ENCODE data around the gene RPN1. TPM values are rescaled to one million over a fixed set of nuclear protein-coding genes. Genes with fewer than 3 reads are reported as not detected.

RPN1 gene
- total and polyA plus RNA-seq, 4 donors = 146 to 318 (median 223) TPM

DNA sequence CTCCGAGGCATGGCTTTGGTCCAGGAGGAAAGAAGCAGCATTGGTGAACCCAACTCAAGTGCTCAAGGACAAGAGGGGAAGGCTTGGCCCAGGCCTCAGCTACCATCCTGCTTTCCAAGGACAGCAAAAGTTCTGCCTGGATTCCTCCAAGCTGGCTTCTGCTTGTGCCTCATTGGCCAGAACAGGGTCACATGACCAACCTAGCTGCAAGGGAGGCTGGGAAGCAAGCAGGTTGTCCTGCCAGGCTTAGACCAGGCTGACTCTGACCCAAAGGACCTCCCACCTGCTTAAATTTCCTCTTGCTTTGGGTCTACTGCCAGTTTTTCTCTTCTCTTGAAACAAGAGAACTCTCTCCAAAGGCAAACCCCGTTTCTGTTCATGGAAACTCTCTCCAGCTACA lies 70.7 kb downstream of the RPN1 start:
- Histone ChIP-seq H3K4me1 (ENCODE audit: control insufficient read depth in 5 of 5, insufficient read depth in 5 of 5, low read length in 5 of 5) (peaks cover 0 to 8% (median 0%) of the 10 kb centered on the region in 5 donors), H3K36me3 (ENCODE audit: control insufficient read depth in 4 of 4, insufficient read depth in 4 of 4, low read length in 4 of 4) (no peaks in the 10 kb centered on the region), H3K4me3 (no peak overlapping the region), H3K27me3 (ENCODE audit: control insufficient read depth in 3 of 3, insufficient read depth in 3 of 3, low read length in 2 of 3) (no peaks in the 10 kb centered on the region), H3K9ac (ENCODE audit: insufficient read depth in 1 of 2, low read length in 2 of 2) (no peak overlapping the region), H3K27ac (ENCODE audit: low read depth in 1 of 2, low read length in 1 of 2) (no peak overlapping the region), H3K9me3 (ENCODE audit: control insufficient read depth in 4 of 4, insufficient read depth in 3 of 4, low read length in 3 of 4) (peaks cover 0 to 7% (median 2%) of the 10 kb centered on the region in 4 donors)
- ATAC-seq (ENCODE audit: insufficient read depth, low FRiP score) = no peak
- TF ChIP-seq, protein P1, sequence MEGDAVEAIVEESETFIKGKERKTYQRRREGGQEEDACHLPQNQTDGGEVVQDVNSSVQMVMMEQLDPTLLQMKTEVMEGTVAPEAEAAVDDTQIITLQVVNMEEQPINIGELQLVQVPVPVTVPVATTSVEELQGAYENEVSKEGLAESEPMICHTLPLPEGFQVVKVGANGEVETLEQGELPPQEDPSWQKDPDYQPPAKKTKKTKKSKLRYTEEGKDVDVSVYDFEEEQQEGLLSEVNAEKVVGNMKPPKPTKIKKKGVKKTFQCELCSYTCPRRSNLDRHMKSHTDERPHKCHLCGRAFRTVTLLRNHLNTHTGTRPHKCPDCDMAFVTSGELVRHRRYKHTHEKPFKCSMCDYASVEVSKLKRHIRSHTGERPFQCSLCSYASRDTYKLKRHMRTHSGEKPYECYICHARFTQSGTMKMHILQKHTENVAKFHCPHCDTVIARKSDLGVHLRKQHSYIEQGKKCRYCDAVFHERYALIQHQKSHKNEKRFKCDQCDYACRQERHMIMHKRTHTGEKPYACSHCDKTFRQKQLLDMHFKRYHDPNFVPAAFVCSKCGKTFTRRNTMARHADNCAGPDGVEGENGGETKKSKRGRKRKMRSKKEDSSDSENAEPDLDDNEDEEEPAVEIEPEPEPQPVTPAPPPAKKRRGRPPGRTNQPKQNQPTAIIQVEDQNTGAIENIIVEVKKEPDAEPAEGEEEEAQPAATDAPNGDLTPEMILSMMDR (IDR thresholded peaks at IDR 0.05; ENCODE audit: control extremely low read depth, extremely low read depth) = no peak
- no peak for DNase-seq
- 84 to 97% methylated on average over 2 of the region's 2 CpGs for WGBS, 2 donors

DNA sequence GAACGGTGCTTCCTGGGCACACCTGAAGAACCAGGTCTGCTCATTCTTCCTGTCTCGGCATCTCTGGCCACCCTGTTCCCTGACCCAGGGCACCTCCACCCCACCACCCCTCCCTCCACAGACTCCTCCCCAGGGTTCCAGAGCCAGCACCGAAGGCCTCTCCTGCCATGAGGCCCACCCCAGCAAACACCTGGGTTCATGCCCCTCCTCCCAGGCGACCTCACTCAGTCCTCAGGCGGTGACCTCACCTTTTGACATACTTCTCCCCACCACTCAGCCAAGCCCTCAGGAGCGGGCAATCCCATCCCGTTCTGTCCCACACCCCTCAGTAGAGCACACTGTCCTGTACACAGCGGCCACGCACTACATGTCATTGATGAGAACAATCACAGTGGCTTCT lies 72.3 kb downstream of the RPN1 start:
- no peak overlapping the region for H3K4me3 ChIP-seq
- no peak for DNase-seq
- H3K27ac ChIP-seq (ENCODE audit: low read depth in 1 of 2, low read length in 1 of 2) = no peak overlapping the region
- H3K27me3 ChIP-seq (ENCODE audit: control insufficient read depth in 3 of 3, insufficient read depth in 3 of 3, low read length in 2 of 3) = peaks cover 0 to under 1% (median 0%) of the 10 kb centered on the region in 3 donors
- ATAC-seq (ENCODE audit: insufficient read depth, low FRiP score) = no peak
- WGBS, 2 donors = 85 to 94% methylated on average over 9 of the region's 9 CpGs
- TF ChIP-seq, protein P1 (IDR thresholded peaks at IDR 0.05; ENCODE audit: control extremely low read depth, extremely low read depth) = no peak
- H3K9ac ChIP-seq (ENCODE audit: insufficient read depth in 1 of 2, low read length in 2 of 2) = no peak overlapping the region
- H3K36me3 ChIP-seq (ENCODE audit: control insufficient read depth in 4 of 4, insufficient read depth in 4 of 4, low read length in 4 of 4) = no peaks in the 10 kb centered on the region
- H3K9me3 ChIP-seq (ENCODE audit: control insufficient read depth in 4 of 4, insufficient read depth in 3 of 4, low read length in 3 of 4) = peaks cover 0 to 5% (median 2%) of the 10 kb centered on the region in 4 donors
- H3K4me1 ChIP-seq (ENCODE audit: control insufficient read depth in 5 of 5, insufficient read depth in 5 of 5, low read length in 5 of 5) = peaks cover 0 to 5% (median 0%) of the 10 kb centered on the region in 5 donors

DNA sequence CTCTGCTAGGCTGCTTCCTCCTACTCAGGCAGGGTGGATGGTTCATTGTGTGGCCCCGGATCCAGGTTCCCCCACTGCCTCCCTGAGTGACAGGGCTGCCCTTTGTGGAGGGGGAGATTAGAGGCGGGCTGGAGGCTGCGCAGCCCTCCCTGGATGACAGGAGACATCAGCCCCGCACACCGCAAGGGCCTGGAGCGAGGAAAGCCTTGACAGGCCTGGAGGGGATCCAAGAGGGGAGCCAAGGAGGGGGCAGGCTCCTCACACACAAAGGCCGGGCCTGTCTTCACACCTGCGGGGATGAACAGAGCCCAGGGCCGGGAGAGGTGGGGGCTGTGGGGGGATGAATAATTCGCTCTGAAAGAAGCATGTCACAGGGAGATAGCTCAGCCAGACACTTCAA lies 72.9 kb downstream of the RPN1 start:
- Histone ChIP-seq H3K9ac (ENCODE audit: insufficient read depth in 1 of 2, low read length in 2 of 2) (no peak overlapping the region), H3K27me3 (ENCODE audit: control insufficient read depth in 3 of 3, insufficient read depth in 3 of 3, low read length in 2 of 3) (peaks cover 0 to 3% (median 0%) of the 10 kb centered on the region in 3 donors), H3K4me1 (ENCODE audit: control insufficient read depth in 5 of 5, insufficient read depth in 5 of 5, low read length in 5 of 5) (peaks cover 0 to 5% (median 0%) of the 10 kb centered on the region in 5 donors), H3K9me3 (ENCODE audit: control insufficient read depth in 4 of 4, insufficient read depth in 3 of 4, low read length in 3 of 4) (peaks cover 0 to 5% (median 2%) of the 10 kb centered on the region in 4 donors), H3K4me3 (no peak overlapping the region), H3K36me3 (ENCODE audit: control insufficient read depth in 4 of 4, insufficient read depth in 4 of 4, low read length in 4 of 4) (no peaks in the 10 kb centered on the region), H3K27ac (ENCODE audit: low read depth in 1 of 2, low read length in 1 of 2) (no peak overlapping the region)
- ATAC-seq (ENCODE audit: insufficient read depth, low FRiP score) (no peak), DNase-seq (no peak)
- 79 to 89% methylated on average over 10 of the region's 10 CpGs for WGBS, 2 donors
- TF ChIP-seq, protein P1 (IDR thresholded peaks at IDR 0.05; ENCODE audit: control extremely low read depth, extremely low read depth) = no peak

DNA sequence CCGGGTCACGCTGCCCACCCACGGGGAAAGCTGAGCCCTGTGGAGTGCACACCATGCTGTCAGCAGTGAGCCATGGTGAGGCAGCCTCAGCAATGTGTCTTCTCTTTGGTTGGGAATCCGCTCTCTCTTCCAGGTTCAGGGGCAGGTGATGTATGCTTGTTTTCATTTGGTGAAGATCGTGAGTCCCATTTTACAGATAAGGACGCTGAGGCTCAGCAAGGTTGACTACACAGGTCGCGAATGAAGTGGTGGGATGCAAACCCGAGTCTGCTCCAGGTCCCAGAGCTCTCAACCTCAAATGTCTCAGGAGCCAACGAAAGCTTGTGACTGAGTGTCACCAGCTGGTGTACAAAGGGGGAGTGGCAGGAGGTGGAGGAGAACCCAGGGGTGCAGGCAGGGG lies 74.3 kb downstream of the RPN1 start:
- no peak for DNase-seq
- H3K36me3 ChIP-seq (ENCODE audit: control insufficient read depth in 4 of 4, insufficient read depth in 4 of 4, low read length in 4 of 4) = no peaks in the 10 kb centered on the region
- ATAC-seq (ENCODE audit: insufficient read depth, low FRiP score) = no peak
- no peak overlapping the region for H3K27ac ChIP-seq (ENCODE audit: low read depth in 1 of 2, low read length in 1 of 2)
- peaks cover 0 to 5% (median 2%) of the 10 kb centered on the region in 4 donors for H3K9me3 ChIP-seq (ENCODE audit: control insufficient read depth in 4 of 4, insufficient read depth in 3 of 4, low read length in 3 of 4)
- no peak overlapping the region for H3K9ac ChIP-seq (ENCODE audit: insufficient read depth in 1 of 2, low read length in 2 of 2)
- no peak overlapping the region for H3K4me3 ChIP-seq
- TF ChIP-seq, protein P1 (IDR thresholded peaks at IDR 0.05; ENCODE audit: control extremely low read depth, extremely low read depth) = no peak
- 82% methylated on average over 10 of the region's 10 CpGs for WGBS, 2 donors
- H3K4me1 ChIP-seq (ENCODE audit: control insufficient read depth in 5 of 5, insufficient read depth in 5 of 5, low read length in 5 of 5) = peaks cover 0 to 5% (median 0%) of the 10 kb centered on the region in 5 donors
- peaks cover 0 to 3% (median 0%) of the 10 kb centered on the region in 3 donors for H3K27me3 ChIP-seq (ENCODE audit: control insufficient read depth in 3 of 3, insufficient read depth in 3 of 3, low read length in 2 of 3)

Measured in lung (tissue), 12 donors.